GM18526 (cell line): ENCODE results near the gene SAP130.

Experiments used
- POLR2A ChIP-seq: IDR thresholded peaks from 3 replicates; pipeline ENCODE4 v1.6.1; 2011; ENCODE audit not compliant: insufficient read length; ENCODE audit errors: extremely low read depth

Gene SAP130

GRCh38 chr2:127893033-127893432 is 134.8 kb downstream of the SAP130 start:
- TF ChIP-seq POLR2A = no peak

- TF ChIP-seq POLR2A = no peak
Observed at GRCh38 chr2:127891811-127892210, 136.0 kb downstream of the SAP130 start.
